Left ventricle myocardium inferior (tissue), 1 donor: ENCODE measurements around the gene SLC16A2. TPM values are rescaled to one million over a fixed set of nuclear protein-coding genes. Genes with fewer than 3 reads are reported as not detected.

Experiments used
- DNase-seq: peaks from one replicate; pipeline ENCODE4 v3.0.0-alpha.2; 2020
- H3K27ac ChIP-seq: fragments of 200-600 bp; replicated peaks from 2 replicates; pipeline ENCODE4 v1.8.0; 2021
- H3K27me3 ChIP-seq: fragments of 200-600 bp; 2 replicates; pipeline ENCODE4 v1.8.0; 2021; ENCODE audit warnings: low read depth
- H3K36me3 ChIP-seq: fragments of 200-600 bp; 2 replicates; pipeline ENCODE4 v1.8.0; 2021
- H3K4me1 ChIP-seq: fragments of 200-600 bp; 2 replicates; pipeline ENCODE4 v1.8.0; 2021
- H3K4me3 ChIP-seq: fragments of 200-600 bp; 2 replicates; pipeline ENCODE4 v1.8.0; 2021; ENCODE audit warnings: mild to moderate bottlenecking, moderate library complexity
- H3K9me3 ChIP-seq: fragments of 200-600 bp; replicated peaks from 2 replicates; pipeline ENCODE4 v1.8.0; 2021
- intact Hi-C: fragments of 100-400 bp; cut with micrococcal nuclease; formaldehyde crosslinking; loops from one replicate; pipeline ENCODE4 v1.11.0; 2022
- total RNA-seq: library from RNA; stranded (reverse); fragmentation: NEBNext Ultra II Directional; extraction: Animal tissue kit (Norgen Biotek cat#: 25700); gene quantifications from one replicate; pipeline ENCODE4 v1.2.1, GENCODE V29; 2021
- TF ChIP-seq, protein P1 (sequence below): fragments of 200-600 bp; IDR thresholded peaks from 2 replicates; pipeline ENCODE4 v1.8.0; 2021; ENCODE audit warnings: antibody characterized with exemption, mild to moderate bottlenecking, borderline replicate concordance
- donor health status: DM: no; HTN: yes; CAD: no; lungs with severe emphysema.

The SLC16A2 gene
- total RNA-seq, 1 donor from 2014 or later, result 6.1 TPM

DNA sequence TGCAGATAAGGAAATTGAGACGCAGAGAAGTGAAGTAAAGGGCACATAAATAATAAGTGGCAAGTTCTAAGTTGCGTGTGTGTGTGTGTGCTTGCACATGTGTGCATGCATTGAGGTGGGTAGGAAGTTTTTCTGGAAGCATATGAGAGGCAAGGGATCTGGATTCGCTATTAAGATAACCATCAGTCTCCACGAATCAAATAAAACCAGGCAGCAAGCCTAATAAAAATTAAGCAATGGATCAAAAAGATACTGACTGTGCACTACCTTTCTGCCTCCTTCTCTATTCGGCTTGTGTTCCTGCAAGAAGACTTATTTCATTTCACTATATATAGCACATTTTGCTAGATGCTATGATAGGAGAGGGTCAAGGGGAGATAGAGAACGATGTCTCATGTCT, 23.8 kb downstream of the SLC16A2 start:
- Histone ChIP-seq H3K36me3 (no peaks in the 10 kb centered on the region), H3K9me3 (no peaks in the 10 kb centered on the region), H3K4me3 (no peak overlapping the region), H3K4me1 (no peaks in the 10 kb centered on the region), H3K27me3 (no peaks in the 10 kb centered on the region), H3K27ac (no peak overlapping the region)
- TF ChIP-seq, protein P1, sequence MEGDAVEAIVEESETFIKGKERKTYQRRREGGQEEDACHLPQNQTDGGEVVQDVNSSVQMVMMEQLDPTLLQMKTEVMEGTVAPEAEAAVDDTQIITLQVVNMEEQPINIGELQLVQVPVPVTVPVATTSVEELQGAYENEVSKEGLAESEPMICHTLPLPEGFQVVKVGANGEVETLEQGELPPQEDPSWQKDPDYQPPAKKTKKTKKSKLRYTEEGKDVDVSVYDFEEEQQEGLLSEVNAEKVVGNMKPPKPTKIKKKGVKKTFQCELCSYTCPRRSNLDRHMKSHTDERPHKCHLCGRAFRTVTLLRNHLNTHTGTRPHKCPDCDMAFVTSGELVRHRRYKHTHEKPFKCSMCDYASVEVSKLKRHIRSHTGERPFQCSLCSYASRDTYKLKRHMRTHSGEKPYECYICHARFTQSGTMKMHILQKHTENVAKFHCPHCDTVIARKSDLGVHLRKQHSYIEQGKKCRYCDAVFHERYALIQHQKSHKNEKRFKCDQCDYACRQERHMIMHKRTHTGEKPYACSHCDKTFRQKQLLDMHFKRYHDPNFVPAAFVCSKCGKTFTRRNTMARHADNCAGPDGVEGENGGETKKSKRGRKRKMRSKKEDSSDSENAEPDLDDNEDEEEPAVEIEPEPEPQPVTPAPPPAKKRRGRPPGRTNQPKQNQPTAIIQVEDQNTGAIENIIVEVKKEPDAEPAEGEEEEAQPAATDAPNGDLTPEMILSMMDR, result no peak
- DNase-seq, result no peak
- intact Hi-C loops, result no loop called here

DNA sequence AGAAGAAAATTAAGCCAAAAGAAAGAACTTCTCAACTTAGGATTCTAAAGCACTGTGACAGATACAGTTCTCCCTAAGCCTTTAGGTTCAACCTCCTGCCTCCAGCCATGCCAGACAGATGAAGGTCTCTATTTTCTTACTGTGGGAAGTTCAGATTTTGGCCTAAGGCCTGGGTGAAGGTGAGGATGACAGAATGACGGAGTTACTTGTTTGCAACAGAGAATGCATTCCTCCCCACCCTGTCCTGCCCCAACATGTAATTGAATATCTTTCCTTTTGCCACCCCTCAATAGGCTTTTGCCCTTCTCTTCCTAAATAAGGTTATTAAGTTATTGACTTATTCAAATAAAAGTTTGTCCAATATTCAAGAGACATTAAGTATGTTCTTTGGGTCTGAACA, 25.6 kb downstream of the SLC16A2 start:
- no peaks in the 10 kb centered on the region for H3K36me3 ChIP-seq
- no peak overlapping the region for H3K27ac ChIP-seq
- TF ChIP-seq, protein P1, result no peak
- DNase-seq, result no peak
- no peaks in the 10 kb centered on the region for H3K4me1 ChIP-seq
- H3K4me3 ChIP-seq, result no peak overlapping the region
- intact Hi-C loops, result no loop called here
- no peaks in the 10 kb centered on the region for H3K9me3 ChIP-seq
- H3K27me3 ChIP-seq, result no peaks in the 10 kb centered on the region

DNA sequence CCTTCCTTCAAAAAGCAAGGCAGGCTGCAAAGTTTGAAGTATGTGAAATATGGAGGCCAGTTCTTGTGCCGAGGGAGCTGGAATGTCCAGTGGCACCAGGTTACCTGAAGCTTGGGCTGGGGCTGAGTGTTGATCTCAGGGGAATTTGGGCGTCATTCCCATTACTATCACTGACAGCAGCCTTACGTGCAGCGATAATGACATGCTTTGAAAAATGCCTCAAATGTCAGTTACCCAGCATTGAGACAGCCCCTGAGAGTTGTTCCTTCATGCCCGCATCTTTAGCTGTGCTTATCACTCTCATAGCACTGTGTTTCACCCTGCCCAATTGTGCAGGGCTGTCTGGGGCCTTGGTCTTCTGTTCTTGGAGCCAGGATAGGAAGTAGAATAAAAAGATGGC, 27.4 kb downstream of the SLC16A2 start:
- TF ChIP-seq, protein P1, result no peak
- intact Hi-C loops, result no loop called here
- no peaks in the 10 kb centered on the region for H3K27me3 ChIP-seq
- no peaks in the 10 kb centered on the region for H3K9me3 ChIP-seq
- H3K4me1 ChIP-seq, result no peaks in the 10 kb centered on the region
- H3K36me3 ChIP-seq, result no peaks in the 10 kb centered on the region
- H3K27ac ChIP-seq, result no peak overlapping the region
- DNase-seq, result no peak
- H3K4me3 ChIP-seq, result no peak overlapping the region

DNA sequence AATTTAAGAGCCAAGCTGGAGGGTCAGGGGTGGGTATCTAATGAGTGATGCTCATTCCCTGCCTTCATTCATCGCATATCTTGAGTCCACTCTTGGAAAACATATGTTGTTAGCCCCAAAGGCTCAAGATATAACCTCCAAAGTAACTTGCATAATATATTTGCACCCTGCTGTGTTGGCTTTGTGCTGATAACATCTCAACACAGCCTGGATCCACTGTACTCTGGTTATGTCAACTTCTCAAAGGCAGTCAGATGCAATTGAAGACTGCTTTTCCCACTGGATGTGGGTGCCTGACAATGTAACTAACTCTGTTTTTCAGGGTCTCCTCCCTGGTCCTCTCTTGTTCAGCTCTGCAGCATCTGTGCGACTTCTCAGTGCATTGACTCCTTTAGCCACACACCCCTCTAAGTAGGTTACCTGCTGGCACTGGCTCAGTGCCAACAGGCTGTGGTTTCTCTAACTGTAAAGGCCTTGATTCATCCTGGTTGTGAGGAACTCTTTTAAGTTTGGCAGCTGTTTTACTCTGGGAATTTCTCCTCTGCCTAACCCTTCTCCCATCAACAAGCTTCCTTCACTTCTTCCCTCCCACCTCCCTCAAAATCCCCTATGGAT, 28.1 kb downstream of the SLC16A2 start:
- no peaks in the 10 kb centered on the region for H3K4me1 ChIP-seq
- H3K27me3 ChIP-seq, result no peaks in the 10 kb centered on the region
- H3K9me3 ChIP-seq, result no peaks in the 10 kb centered on the region
- no peak overlapping the region for H3K4me3 ChIP-seq
- no peak overlapping the region for H3K27ac ChIP-seq
- no peaks in the 10 kb centered on the region for H3K36me3 ChIP-seq
- intact Hi-C loops, result no loop called here
- TF ChIP-seq, protein P1, result no peak
- no peak for DNase-seq

DNA sequence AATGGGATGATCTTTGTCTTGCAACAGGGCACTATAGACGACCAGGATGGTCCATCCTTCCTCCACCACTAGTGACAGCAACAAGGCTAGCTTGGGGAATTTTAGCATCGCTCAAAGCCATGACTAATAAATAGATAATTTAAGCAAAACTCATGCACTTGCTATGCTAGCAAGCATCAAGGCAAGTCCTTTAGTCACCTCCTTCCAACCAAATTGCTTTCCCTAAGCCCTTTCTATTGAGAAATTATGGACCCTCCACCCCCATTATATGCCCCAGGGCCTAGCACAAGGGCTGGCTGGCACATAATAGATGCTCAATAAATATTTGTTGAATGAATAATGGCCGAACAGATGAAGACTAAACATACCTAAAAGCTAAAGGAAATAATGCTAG, 28.6 kb downstream of the SLC16A2 start:
- no peaks in the 10 kb centered on the region for H3K36me3 ChIP-seq
- no peaks in the 10 kb centered on the region for H3K27me3 ChIP-seq
- DNase-seq, result no peak
- H3K9me3 ChIP-seq, result no peaks in the 10 kb centered on the region
- TF ChIP-seq, protein P1, result no peak
- H3K4me1 ChIP-seq, result no peaks in the 10 kb centered on the region
- H3K27ac ChIP-seq, result no peak overlapping the region
- intact Hi-C loops, result no loop called here
- H3K4me3 ChIP-seq, result no peak overlapping the region
